Measurements from ENCODE around the gene MOXD1. TPM values are rescaled to one million over a fixed set of nuclear protein-coding genes. Genes with fewer than 3 reads are reported as not detected.

The MOXD1 gene
- total and polyA plus RNA-seq, 12 donors, result 4.8 to 66.3 (median 41.2) TPM

GRCh38 chr6:132253906-132254305, 147.4 kb downstream of the MOXD1 start:
- Histone ChIP-seq H3K27ac (no peak overlapping the region), H3K4me3 (no peak overlapping the region), H3K9me3 (replicated peaks in 1 of 3) (no peaks in the 10 kb centered on the region), H3K4me1 (replicated peaks in 1 of 2) (no peaks in the 10 kb centered on the region), H3K36me3 (replicated peaks in 1 of 2) (no peaks in the 10 kb centered on the region), H3K27me3 (no peaks in the 10 kb centered on the region)
- TF ChIP-seq CTCF (IDR thresholded peaks at IDR 0.05) (no peak), POLR2A (IDR thresholded peaks at IDR 0.05) (no peak)
- intact Hi-C loops (cut with DNase I), result no loop called here
- no peak for DNase-seq

GRCh38 chr6:132253211-132253610, 148.1 kb downstream of the MOXD1 start:
- Histone ChIP-seq H3K27ac (no peak overlapping the region), H3K4me3 (no peak overlapping the region), H3K27me3 (no peaks in the 10 kb centered on the region), H3K4me1 (replicated peaks in 1 of 2) (no peaks in the 10 kb centered on the region), H3K36me3 (replicated peaks in 1 of 2) (no peaks in the 10 kb centered on the region), H3K9me3 (replicated peaks in 1 of 3) (no peaks in the 10 kb centered on the region)
- TF ChIP-seq CTCF (IDR thresholded peaks at IDR 0.05) (no peak), POLR2A (IDR thresholded peaks at IDR 0.05) (no peak)
- WGBS, 4 donors, result 55 to 69% (median 57%) methylated on average over 2 of the region's 2 CpGs
- DNase-seq, result no peak
- intact Hi-C loops (cut with DNase I), result no loop called here

- H3K36me3 ChIP-seq (replicated peaks in 1 of 2), result no peaks in the 10 kb centered on the region
- H3K9me3 ChIP-seq (replicated peaks in 1 of 3), result no peaks in the 10 kb centered on the region
- H3K4me1 ChIP-seq (replicated peaks in 1 of 2), result no peaks in the 10 kb centered on the region
- TF ChIP-seq POLR2A (IDR thresholded peaks at IDR 0.05) (no peak), CTCF (IDR thresholded peaks at IDR 0.05) (no peak)
- no peak for DNase-seq
- H3K27ac ChIP-seq, result no peak overlapping the region
- WGBS, 4 donors, result 84 to 92% (median 89%) methylated on average over 2 to 4 of the region's 4 CpGs
- intact Hi-C loops (cut with DNase I), result no loop called here
- no peak overlapping the region for H3K4me3 ChIP-seq
- H3K27me3 ChIP-seq, result no peaks in the 10 kb centered on the region
These were observed 149.2 kb downstream of the MOXD1 start for GRCh38 chr6:132252113-132252512.

GRCh38 chr6:132251711-132252110, 149.6 kb downstream of the MOXD1 start:
- Histone ChIP-seq H3K4me3 (no peak overlapping the region), H3K27ac (no peak overlapping the region), H3K4me1 (replicated peaks in 1 of 2) (no peaks in the 10 kb centered on the region), H3K36me3 (replicated peaks in 1 of 2) (no peaks in the 10 kb centered on the region), H3K9me3 (replicated peaks in 1 of 3) (no peaks in the 10 kb centered on the region), H3K27me3 (no peaks in the 10 kb centered on the region)
- TF ChIP-seq CTCF (IDR thresholded peaks at IDR 0.05), result no peak
- TF ChIP-seq POLR2A (IDR thresholded peaks at IDR 0.05), result no peak
- intact Hi-C loops (cut with DNase I), result no loop called here
- no peak for DNase-seq
